AG10803 (cell line): ENCODE measurements around the gene MAP4K4.
A peak's percentile ranks its signal among the peaks of the same experiment; 100 is the strongest.
"Not testable (repeated sequence)": the region's sequence is repeated elsewhere in the genome, so short reads cannot be mapped to it uniquely, and the experiment has no call there.

Experiments
- DNase-seq: peaks from one replicate; pipeline ENCODE4 v3.0.0; 2010; ENCODE audit warnings: low read depth
- H3K4me3 ChIP-seq: 2 replicates; pipeline ENCODE4 v1.5.1; 2011; ENCODE audit warnings: mild to moderate bottlenecking, low read length, control low read depth
- CTCF ChIP-seq: conservative IDR thresholded peaks from 2 replicates; pipeline ENCODE4 v1.5.1; 2011; ENCODE audit warnings: mild to moderate bottlenecking, low read length, control low read depth, inconsistent platforms

MAP4K4 gene

DNA sequence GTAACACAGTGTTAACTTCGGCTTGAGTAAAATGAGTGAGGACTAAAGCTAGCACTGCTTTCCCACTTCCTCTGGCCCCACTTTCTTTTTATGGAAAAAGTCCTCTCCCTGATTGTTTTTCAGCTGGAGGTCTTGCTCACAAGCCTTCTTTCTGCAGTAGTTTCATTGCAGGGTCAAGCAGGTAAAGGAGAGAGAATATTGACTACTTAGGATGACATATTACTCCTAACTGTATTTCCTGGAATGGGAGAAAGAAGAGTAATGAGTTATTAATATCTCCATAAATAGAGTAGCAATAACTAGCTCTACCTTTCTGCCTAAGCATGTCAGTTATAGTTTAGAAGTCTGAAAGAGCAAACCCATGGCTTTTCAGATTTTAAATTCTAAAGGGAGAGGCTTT, 45.0 kb downstream of the MAP4K4 start:
- no peak for DNase-seq
- TF ChIP-seq CTCF = no peak
- H3K4me3 ChIP-seq = no peak overlapping the region

DNA sequence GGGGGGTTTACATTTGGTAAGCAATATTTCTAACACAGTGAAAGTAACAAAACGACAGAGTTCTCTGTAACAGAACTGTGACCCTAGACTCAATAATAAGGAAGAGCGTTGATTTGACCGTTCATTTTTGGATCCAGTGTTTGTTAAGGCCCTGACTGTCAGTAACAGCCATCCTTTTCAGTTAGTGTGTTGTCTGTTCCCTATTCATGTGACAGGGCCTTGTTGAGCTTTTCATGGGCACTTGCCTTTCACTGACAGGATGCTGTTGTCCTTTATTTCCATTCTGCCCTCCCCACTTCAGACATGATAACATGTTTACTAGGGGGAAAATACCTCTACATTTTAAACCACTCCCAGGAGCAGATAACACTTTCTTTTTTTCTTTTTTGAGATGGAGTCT, 45.8 kb downstream of the MAP4K4 start:
- no peak for DNase-seq
- H3K4me3 ChIP-seq = no peak overlapping the region
- no peak for TF ChIP-seq CTCF

- TF ChIP-seq CTCF = no peak
- no peak for DNase-seq
- no peak overlapping the region for H3K4me3 ChIP-seq
These were observed 47.3 kb downstream of the MAP4K4 start for GRCh38 chr2:101744832-101745231.

DNA sequence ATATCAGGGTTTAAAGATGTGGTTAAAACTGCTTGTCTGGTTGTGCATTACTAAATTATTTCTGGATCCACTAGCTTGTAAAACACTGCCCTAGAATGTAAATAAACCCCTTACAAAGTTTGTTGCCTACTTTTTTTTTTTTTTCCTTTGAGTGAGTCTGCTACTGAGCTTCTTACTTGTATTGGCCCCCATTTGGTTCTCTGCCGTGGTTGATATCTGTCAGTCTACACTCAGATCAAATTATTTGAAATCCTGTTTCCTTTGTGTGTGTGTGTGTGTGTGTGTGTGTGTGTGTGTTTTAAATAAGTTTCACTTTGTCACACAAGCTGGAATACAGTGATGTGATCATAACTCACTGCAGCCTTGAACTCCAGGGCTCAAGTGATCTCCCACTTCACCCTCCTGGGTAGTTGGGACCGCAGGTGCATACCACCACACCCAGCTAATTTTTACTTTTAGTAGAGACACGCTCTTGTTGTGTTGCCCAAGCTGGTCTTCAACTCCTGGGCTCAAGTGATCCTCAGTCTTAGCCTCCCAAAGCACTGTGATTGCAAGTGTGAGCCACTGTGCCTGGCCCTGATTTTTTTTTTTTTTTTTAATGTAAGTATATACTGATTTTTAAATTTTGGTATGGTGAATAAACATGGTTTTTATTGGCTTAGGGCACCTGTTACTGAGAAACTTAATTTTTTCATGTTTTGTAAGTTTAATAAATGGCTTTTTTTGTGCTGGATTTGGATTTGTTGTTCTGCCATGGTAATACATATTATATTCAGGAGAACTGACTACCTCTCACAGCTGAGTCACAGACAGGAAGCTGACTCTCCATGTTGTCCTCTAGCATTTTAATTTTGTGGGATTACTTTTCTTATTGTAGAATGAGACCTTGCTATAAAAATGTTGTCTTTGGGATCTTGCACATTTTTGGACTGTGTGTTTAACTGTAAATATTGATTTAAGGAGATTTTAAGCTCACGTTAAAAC, 48.5 kb downstream of the MAP4K4 start:
- H3K4me3 ChIP-seq = no peak overlapping the region
- peak; percentile 67 for DNase-seq
- no peak for TF ChIP-seq CTCF

DNA sequence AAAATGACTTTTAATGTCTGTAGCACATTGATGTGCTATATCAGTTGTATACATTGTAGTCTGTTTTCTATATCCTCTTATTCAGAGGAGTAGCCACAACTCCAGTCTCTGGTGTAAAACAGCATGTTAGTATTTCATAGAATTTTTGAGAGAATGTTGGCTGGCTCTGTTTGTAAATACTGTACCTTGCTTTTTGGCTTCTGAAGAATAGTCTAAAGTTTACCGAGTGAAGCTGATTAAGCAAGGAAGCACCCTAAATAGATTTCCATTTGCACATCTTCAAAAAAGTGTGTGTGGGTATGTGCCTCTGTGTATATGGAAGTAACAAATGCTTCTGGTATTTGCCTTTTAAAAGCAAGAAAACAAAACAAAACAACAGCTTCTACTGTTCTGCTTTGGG, 50.5 kb downstream of the MAP4K4 start:
- no peak for DNase-seq
- no peak for TF ChIP-seq CTCF
- H3K4me3 ChIP-seq = no peak overlapping the region

- not testable (repeated sequence) for DNase-seq
These were observed 51.0 kb downstream of the MAP4K4 start for GRCh38 chr2:101748462-101748861.

DNA sequence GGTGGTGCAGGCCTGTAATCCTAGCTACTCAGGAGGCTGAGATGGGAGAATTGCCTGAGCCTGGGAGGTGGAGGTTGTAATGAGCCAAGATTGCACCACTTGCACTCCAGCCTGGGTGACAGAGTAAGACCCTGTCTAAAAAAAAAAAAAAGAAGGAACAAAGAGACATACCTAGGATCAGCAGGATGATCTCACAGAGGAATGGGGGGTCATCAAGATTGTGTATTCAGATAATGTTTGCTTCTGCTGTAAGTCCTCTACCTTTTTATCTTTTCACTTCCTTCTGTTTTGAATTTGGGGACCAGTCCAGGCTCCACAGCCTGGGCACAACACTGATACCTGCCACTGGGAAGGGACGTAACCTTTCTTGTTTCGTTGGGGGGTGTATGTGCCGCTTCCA, 53.2 kb downstream of the MAP4K4 start:
- H3K4me3 ChIP-seq = no peak overlapping the region
- no peak for DNase-seq
- TF ChIP-seq CTCF = no peak

More at GRCh38 chr2:101748462-101748861, 51.0 kb downstream of the MAP4K4 start:
- H3K4me3 ChIP-seq = not testable (repeated sequence)
